Epidermal melanocyte (primary cell): ENCODE results near the gene PGAM1.
"Not testable (repeated sequence)": the region's sequence is repeated elsewhere in the genome, so short reads cannot be mapped to it uniquely, and the experiment has no call there.

ENCODE experiments used
- DNase-seq: peaks from one replicate; pipeline ENCODE4 v3.0.0; 2011; ENCODE audit warnings: low spot score; ENCODE audit not compliant: insufficient read length

PGAM1 gene

GRCh38 chr10:97456034-97456685, 30.2 kb downstream of the PGAM1 start:
- DNase-seq = no peak

- no peak for DNase-seq
Measured at GRCh38 chr10:97456686-97457065, 30.7 kb downstream of the PGAM1 start.

- no peak for DNase-seq
Measured at GRCh38 chr10:97459111-97459510, 33.1 kb downstream of the PGAM1 start.

GRCh38 chr10:97459933-97460332, 33.9 kb downstream of the PGAM1 start:
- no peak for DNase-seq

- DNase-seq = no peak
Measured at GRCh38 chr10:97462309-97462708, 36.3 kb downstream of the PGAM1 start.

GRCh38 chr10:97463363-97464132, 37.6 kb downstream of the PGAM1 start:
- DNase-seq = no peak

- DNase-seq = no peak
Measured at GRCh38 chr10:97464226-97464625, 38.2 kb downstream of the PGAM1 start.

GRCh38 chr10:97465982-97466381, 40.0 kb downstream of the PGAM1 start:
- DNase-seq = no peak

GRCh38 chr10:97466755-97467154, 40.8 kb downstream of the PGAM1 start:
- no peak for DNase-seq

- DNase-seq = no peak
Measured at GRCh38 chr10:97468162-97468561, 42.2 kb downstream of the PGAM1 start.

- not testable (repeated sequence) for DNase-seq
Measured at GRCh38 chr10:97468781-97469180, 42.8 kb downstream of the PGAM1 start.

GRCh38 chr10:97474918-97475317, 48.9 kb downstream of the PGAM1 start:
- DNase-seq = no peak

GRCh38 chr10:97475936-97476594, 50.1 kb downstream of the PGAM1 start:
- no peak for DNase-seq

GRCh38 chr10:97479410-97479809, 53.4 kb downstream of the PGAM1 start:
- DNase-seq = not testable (repeated sequence)

- DNase-seq = no peak
Measured at GRCh38 chr10:97479939-97480338, 53.9 kb downstream of the PGAM1 start.

GRCh38 chr10:97481071-97481470, 55.1 kb downstream of the PGAM1 start:
- no peak for DNase-seq

GRCh38 chr10:97482381-97482780, 56.4 kb downstream of the PGAM1 start:
- no peak for DNase-seq
